Ammon's horn (tissue), 1 donor: Measurements from ENCODE around the gene TMEM164.

ENCODE experiments used
- DNase-seq: peaks from one replicate; pipeline ENCODE4 v3.0.0-alpha.2; 2016; ENCODE audit warnings: low spot score

Gene TMEM164

GRCh38 chrX:110037178-110037577, 34.3 kb downstream of the TMEM164 start:
- no peak for DNase-seq

GRCh38 chrX:110038900-110039299, 36.0 kb downstream of the TMEM164 start:
- DNase-seq, result no peak

- no peak for DNase-seq
Measured at GRCh38 chrX:110041980-110042379, 39.1 kb downstream of the TMEM164 start.

GRCh38 chrX:110042496-110042895, 39.6 kb downstream of the TMEM164 start:
- no peak for DNase-seq

GRCh38 chrX:110043506-110043905, 40.6 kb downstream of the TMEM164 start:
- DNase-seq, result no peak

- no peak for DNase-seq
Measured at GRCh38 chrX:110044346-110045249, 41.7 kb downstream of the TMEM164 start.

- DNase-seq, result no peak
Measured at GRCh38 chrX:110045421-110045820, 42.5 kb downstream of the TMEM164 start.

GRCh38 chrX:110046001-110046400, 43.1 kb downstream of the TMEM164 start:
- DNase-seq, result no peak

GRCh38 chrX:110046971-110047370, 44.1 kb downstream of the TMEM164 start:
- no peak for DNase-seq

GRCh38 chrX:110049096-110049495, 46.2 kb downstream of the TMEM164 start:
- DNase-seq, result no peak

GRCh38 chrX:110050386-110050785, 47.5 kb downstream of the TMEM164 start:
- DNase-seq, result no peak

- DNase-seq, result no peak
Measured at GRCh38 chrX:110050901-110051300, 48.0 kb downstream of the TMEM164 start.

- DNase-seq, result no peak
Measured at GRCh38 chrX:110051559-110051958, 48.6 kb downstream of the TMEM164 start.

- DNase-seq, result no peak
Measured at GRCh38 chrX:110052303-110052702, 49.4 kb downstream of the TMEM164 start.

GRCh38 chrX:110053453-110053852, 50.5 kb downstream of the TMEM164 start:
- DNase-seq, result no peak

- DNase-seq, result no peak
Measured at GRCh38 chrX:110055616-110056015, 52.7 kb downstream of the TMEM164 start.

- DNase-seq, result no peak
Measured at GRCh38 chrX:110056419-110056818, 53.5 kb downstream of the TMEM164 start.

- no peak for DNase-seq
Measured at GRCh38 chrX:110059410-110059809, 56.5 kb downstream of the TMEM164 start.

- DNase-seq, result no peak
Measured at GRCh38 chrX:110060317-110060716, 57.4 kb downstream of the TMEM164 start.

- DNase-seq, result no peak
Measured at GRCh38 chrX:110060846-110061537, 58.1 kb downstream of the TMEM164 start.

- DNase-seq, result no peak
Measured at GRCh38 chrX:110062919-110063318, 60.0 kb downstream of the TMEM164 start.

- no peak for DNase-seq
Measured at GRCh38 chrX:110066488-110067225, 63.7 kb downstream of the TMEM164 start.

- no peak for DNase-seq
Measured at GRCh38 chrX:110070970-110071369, 68.1 kb downstream of the TMEM164 start.
